Measurements from ENCODE around the gene SIGLEC11. TPM values are rescaled to one million over a fixed set of nuclear protein-coding genes. Genes with fewer than 3 reads are reported as not detected.
A peak's percentile ranks its signal among the peaks of the same experiment; 100 is the strongest.

SIGLEC11 gene
- total and polyA plus RNA-seq, 2 of the 13 experiments (the other 11 are each of a cell fraction or from before 2014, with no cell fraction given), result not detected

GRCh38 chr19:49929611-49930482, 31.1 kb downstream of the SIGLEC11 start (continued):
- TF ChIP-seq TEF (CRISPR knock-in tag; IDR thresholded peaks at IDR 0.05), result no peak
- TF ChIP-seq ONECUT2 (CRISPR knock-in tag; IDR thresholded peaks at IDR 0.05), result peak; percentile 47; the same call in 1 of the 2 replicates
- TF ChIP-seq DR1 (CRISPR knock-in tag; IDR thresholded peaks at IDR 0.05), result peak; percentile 91
- TF ChIP-seq ATF6 (CRISPR knock-in tag; conservative IDR thresholded peaks at IDR 0.05), result no peak
- peak; percentile 98 for TF ChIP-seq ZNF687 (CRISPR knock-in tag; IDR thresholded peaks at IDR 0.05)
- peak in 1 of 2 experiments; percentile 36; a peak in 1 of 4 replicates for TF ChIP-seq ATF4 (CRISPR knock-in tag; IDR thresholded peaks at IDR 0.05)
- no peak for TF ChIP-seq TP53 (CRISPR knock-in tag; conservative IDR thresholded peaks at IDR 0.05)
- TF ChIP-seq ZNF615 (CRISPR knock-in tag; IDR thresholded peaks at IDR 0.05; ENCODE audit: borderline replicate concordance), result no peak
- TF ChIP-seq ZNF660 (CRISPR knock-in tag; IDR thresholded peaks at IDR 0.05; ENCODE audit: borderline replicate concordance, low read depth), result no peak
- TF ChIP-seq ZNF232 (CRISPR knock-in tag; IDR thresholded peaks at IDR 0.05; ENCODE audit: borderline replicate concordance), result peak; percentile 80; the same call in 1 of the 2 replicates
- peak; percentile 78 for TF ChIP-seq THAP11 (CRISPR knock-in tag; IDR thresholded peaks at IDR 0.05)
- TF ChIP-seq ZNF24 (IDR thresholded peaks at IDR 0.05), result no peak
- no peak for TF ChIP-seq JARID2 (CRISPR knock-in tag; IDR thresholded peaks at IDR 0.05; ENCODE audit: insufficient replicate concordance)
